Measurements from ENCODE around the gene NKAIN4.

Gene NKAIN4

GRCh38 chr20:63261060-63261794 is 7.0 kb upstream of the NKAIN4 start:
- no peak overlapping the region for H3K4me3 ChIP-seq (ENCODE audit: low read depth, low read length)
- TF ChIP-seq CTCF (IDR thresholded peaks at IDR 0.05; ENCODE audit: low read depth, low read length): no peak

- TF ChIP-seq CTCF (IDR thresholded peaks at IDR 0.05; ENCODE audit: low read depth, low read length): no peak
- no peak overlapping the region for H3K4me3 ChIP-seq (ENCODE audit: low read depth, low read length)
Observed at GRCh38 chr20:63260521-63260920, 6.3 kb upstream of the NKAIN4 start.

GRCh38 chr20:63259734-63260460 is 5.6 kb upstream of the NKAIN4 start:
- H3K4me3 ChIP-seq (ENCODE audit: low read depth, low read length): no peak overlapping the region
- TF ChIP-seq CTCF (IDR thresholded peaks at IDR 0.05; ENCODE audit: low read depth, low read length): no peak

- H3K4me3 ChIP-seq (ENCODE audit: low read depth, low read length): no peak overlapping the region
- TF ChIP-seq CTCF (IDR thresholded peaks at IDR 0.05; ENCODE audit: low read depth, low read length): no peak
Observed at GRCh38 chr20:63258781-63259180, 4.5 kb upstream of the NKAIN4 start.

- TF ChIP-seq CTCF (IDR thresholded peaks at IDR 0.05; ENCODE audit: low read depth, low read length): no peak
- no peak overlapping the region for H3K4me3 ChIP-seq (ENCODE audit: low read depth, low read length)
Observed at GRCh38 chr20:63257629-63258028, 3.4 kb upstream of the NKAIN4 start.

GRCh38 chr20:63256954-63257353 is 2.7 kb upstream of the NKAIN4 start:
- no peak for TF ChIP-seq CTCF (IDR thresholded peaks at IDR 0.05; ENCODE audit: low read depth, low read length)
- H3K4me3 ChIP-seq (ENCODE audit: low read depth, low read length): no peak overlapping the region

Data from WI38 (cell line).